ENCODE measurements around the gene STXBP3. TPM values are rescaled to one million over a fixed set of nuclear protein-coding genes. Genes with fewer than 3 reads are reported as not detected.

STXBP3 gene
- total and polyA plus RNA-seq, 2 donors (not counting 3 experiments of a cell fraction or from before 2014, with no cell fraction given) = 9.4 to 44.1 TPM

DNA sequence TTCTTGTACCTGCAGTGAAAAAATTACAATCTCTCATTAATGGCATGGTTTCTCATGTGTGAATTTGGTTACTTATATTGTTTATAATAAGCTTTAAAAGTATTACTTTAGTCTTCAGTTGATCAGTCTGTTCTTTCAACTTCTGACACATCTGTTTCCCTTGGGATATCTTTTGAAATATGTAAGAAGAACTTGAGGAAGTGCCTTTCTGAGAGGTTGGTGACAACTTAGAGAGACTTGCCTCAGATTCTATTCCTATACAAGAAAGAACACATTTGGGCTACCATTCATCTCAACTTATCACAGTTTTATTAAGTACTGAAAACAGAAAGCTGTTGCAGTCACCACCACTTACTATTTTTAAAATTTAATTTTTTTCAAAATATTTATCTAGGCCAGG is 102.3 kb downstream of the STXBP3 start:
- Histone ChIP-seq H3K9me3 (replicated peaks; ENCODE audit: control insufficient read depth, insufficient read depth, low read length) (no peaks in the 10 kb centered on the region), H3K4me3 (replicated peaks in 1 of 3; ENCODE audit: insufficient read depth in 1 of 3, low read depth in 1 of 3, low read length in 3 of 3) (no peak overlapping the region), H3K9ac (replicated peaks; ENCODE audit: extremely low read depth, insufficient read depth, low read length) (no peak overlapping the region), H3K4me2 (ENCODE audit: insufficient read depth, low read length) (no peak overlapping the region), H3K9me1 (replicated peaks; ENCODE audit: control insufficient read depth, extremely low read depth, insufficient read depth, low read length) (no peaks in the 10 kb centered on the region), H3K79me2 (ENCODE audit: control insufficient read depth, insufficient read depth, low read length) (no peaks in the 10 kb centered on the region), H3K36me3 (ENCODE audit: control insufficient read depth in 2 of 2, extremely low read depth in 1 of 2, insufficient read depth in 2 of 2, low read length in 2 of 2) (no peaks in the 10 kb centered on the region), H4K20me1 (replicated peaks; ENCODE audit: control insufficient read depth, extremely low read depth, insufficient read depth, low read length) (no peaks in the 10 kb centered on the region), H3K27me3 (ENCODE audit: control insufficient read depth in 2 of 2, insufficient read depth in 2 of 2, low read length in 2 of 2) (peaks cover 6 to 16% of the 10 kb centered on the region in 2 experiments), H3K27ac (ENCODE audit: insufficient read depth, low read depth, low read length) (no peak overlapping the region), H3K4me1 (ENCODE audit: control insufficient read depth, extremely low read depth, insufficient read depth, low read length) (no peaks in the 10 kb centered on the region), H2AFZ (ENCODE audit: low read depth, low read length) (no peak overlapping the region)
- no peak for TF ChIP-seq POLR2A (IDR thresholded peaks at IDR 0.05; ENCODE audit: low read depth, low read length)
- TF ChIP-seq, protein P1, sequence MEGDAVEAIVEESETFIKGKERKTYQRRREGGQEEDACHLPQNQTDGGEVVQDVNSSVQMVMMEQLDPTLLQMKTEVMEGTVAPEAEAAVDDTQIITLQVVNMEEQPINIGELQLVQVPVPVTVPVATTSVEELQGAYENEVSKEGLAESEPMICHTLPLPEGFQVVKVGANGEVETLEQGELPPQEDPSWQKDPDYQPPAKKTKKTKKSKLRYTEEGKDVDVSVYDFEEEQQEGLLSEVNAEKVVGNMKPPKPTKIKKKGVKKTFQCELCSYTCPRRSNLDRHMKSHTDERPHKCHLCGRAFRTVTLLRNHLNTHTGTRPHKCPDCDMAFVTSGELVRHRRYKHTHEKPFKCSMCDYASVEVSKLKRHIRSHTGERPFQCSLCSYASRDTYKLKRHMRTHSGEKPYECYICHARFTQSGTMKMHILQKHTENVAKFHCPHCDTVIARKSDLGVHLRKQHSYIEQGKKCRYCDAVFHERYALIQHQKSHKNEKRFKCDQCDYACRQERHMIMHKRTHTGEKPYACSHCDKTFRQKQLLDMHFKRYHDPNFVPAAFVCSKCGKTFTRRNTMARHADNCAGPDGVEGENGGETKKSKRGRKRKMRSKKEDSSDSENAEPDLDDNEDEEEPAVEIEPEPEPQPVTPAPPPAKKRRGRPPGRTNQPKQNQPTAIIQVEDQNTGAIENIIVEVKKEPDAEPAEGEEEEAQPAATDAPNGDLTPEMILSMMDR (IDR thresholded peaks at IDR 0.05; ENCODE audit: extremely low read depth in 1 of 2, insufficient read depth in 1 of 2, low read depth in 1 of 2, low read length in 2 of 2) = no peak
- TF ChIP-seq GATA2 (IDR thresholded peaks at IDR 0.05; ENCODE audit: insufficient read depth, insufficient read length, low read depth, low read length) = no peak
- TF ChIP-seq EZH2 (IDR thresholded peaks at IDR 0.05; ENCODE audit: borderline replicate concordance, low read depth, low read length, severe bottlenecking) = no peak
- TF ChIP-seq POLR2AphosphoS5 (IDR thresholded peaks at IDR 0.05; ENCODE audit: insufficient read depth, low read depth, low read length) = no peak
- no peak for TF ChIP-seq JUN (IDR thresholded peaks at IDR 0.05; ENCODE audit: borderline replicate concordance, insufficient read depth, insufficient read length, low read depth)
- TF ChIP-seq MYC (IDR thresholded peaks at IDR 0.05; ENCODE audit: low read depth, low read length) = no peak
- TF ChIP-seq FOS (IDR thresholded peaks at IDR 0.05; ENCODE audit: borderline replicate concordance, insufficient read depth, low read length) = no peak
- TF ChIP-seq, protein P2, sequence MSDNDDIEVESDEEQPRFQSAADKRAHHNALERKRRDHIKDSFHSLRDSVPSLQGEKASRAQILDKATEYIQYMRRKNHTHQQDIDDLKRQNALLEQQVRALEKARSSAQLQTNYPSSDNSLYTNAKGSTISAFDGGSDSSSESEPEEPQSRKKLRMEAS (IDR thresholded peaks at IDR 0.05; ENCODE audit: insufficient read depth, insufficient read length) = no peak
- dilution Hi-C loops (cut with MboI; ENCODE audit: extremely low pct_ligation_motif_present, low sequenced_read_pairs) (no loop called here), intact Hi-C loops (cut with micrococcal nuclease) (no loop called here)
- ChIA-PET CTCF (interaction anchor here (0.7 to 1.3 kb wide), 3 partner anchors 9 to 28 kb away, joined by 3 to 5 read pairs (median 4); partner anchors contain the start of gene GPSM2), POLR2A (interaction anchor here (0.6 kb wide), 1 partner anchor 16 kb away, joined by 3 read pairs; no protein-coding TSS in a partner anchor)
- no peak for DNase-seq (ENCODE audit: low read depth, low spot score)
- FAIRE-seq = no peak
- no TSS peak for BruUV-seq (replicated peaks)
